ENCODE results near the gene MARCHF10. TPM values are rescaled to one million over a fixed set of nuclear protein-coding genes. Genes with fewer than 3 reads are reported as not detected.
A peak's percentile ranks its signal among the peaks of the same experiment; 100 is the strongest.

The MARCHF10 gene
- total RNA-seq, 1 experiment from 2014 or later = 0.03 TPM

DNA sequence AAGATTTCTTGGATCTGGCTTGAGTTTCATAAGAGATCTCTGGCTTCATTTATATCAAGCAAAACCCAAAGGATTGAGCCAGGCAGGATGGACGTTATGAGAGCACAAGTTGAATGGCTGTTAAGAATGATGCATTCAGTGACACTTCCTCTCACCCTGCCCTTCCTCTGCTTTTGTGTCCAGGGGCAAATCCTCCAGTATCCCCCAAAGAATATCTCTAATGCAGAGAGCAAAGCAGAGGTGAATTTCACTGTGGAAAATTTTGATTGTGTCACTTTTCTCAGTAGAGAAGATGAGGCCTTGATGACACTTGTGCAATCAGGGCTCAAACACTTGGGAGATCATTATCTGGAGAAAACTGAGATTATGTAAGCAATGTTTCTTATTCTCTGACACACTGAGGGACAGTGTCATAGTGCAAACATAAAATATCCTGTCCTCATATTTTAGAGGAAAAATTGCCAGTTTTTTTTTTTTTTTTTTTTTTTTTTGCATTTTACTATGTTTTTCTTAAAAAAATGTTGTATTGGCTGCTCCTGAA lies 25.3 kb downstream of the MARCHF10 start:
- no peak for DNase-seq
- H3K27me3 ChIP-seq (ENCODE audit: control insufficient read depth, insufficient read depth, low read length) = no peaks in the 10 kb centered on the region
- H3K36me3 ChIP-seq (replicated peaks; ENCODE audit: control insufficient read depth, insufficient read depth, low read length) = no peaks in the 10 kb centered on the region
- no peak overlapping the region for H3K4me3 ChIP-seq (ENCODE audit: insufficient read depth, low read depth, low read length)

DNA sequence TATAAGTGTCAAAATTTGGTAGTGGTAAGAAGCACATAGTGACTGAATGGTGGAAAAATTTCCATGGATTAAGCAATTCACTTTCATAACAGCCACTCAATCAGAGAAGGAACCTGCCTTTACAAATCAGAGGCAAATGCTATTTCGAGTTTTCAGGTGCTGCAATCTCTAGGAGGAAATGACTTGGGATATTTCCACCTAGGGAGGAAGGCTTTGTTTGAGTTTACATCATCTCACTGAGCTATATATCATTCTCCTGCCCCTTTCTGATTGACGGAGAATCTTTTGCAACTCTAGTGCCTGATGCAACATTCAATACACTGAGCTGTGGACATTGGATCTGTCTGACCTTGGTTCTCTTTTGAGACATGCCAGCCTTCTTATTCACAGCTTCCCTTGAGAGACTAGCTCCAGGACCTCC lies 26.3 kb downstream of the MARCHF10 start:
- Histone ChIP-seq H3K4me3 (ENCODE audit: insufficient read depth, low read depth, low read length) (no peak overlapping the region), H3K36me3 (replicated peaks; ENCODE audit: control insufficient read depth, insufficient read depth, low read length) (no peaks in the 10 kb centered on the region), H3K27me3 (ENCODE audit: control insufficient read depth, insufficient read depth, low read length) (no peaks in the 10 kb centered on the region)
- DNase-seq = no peak

DNA sequence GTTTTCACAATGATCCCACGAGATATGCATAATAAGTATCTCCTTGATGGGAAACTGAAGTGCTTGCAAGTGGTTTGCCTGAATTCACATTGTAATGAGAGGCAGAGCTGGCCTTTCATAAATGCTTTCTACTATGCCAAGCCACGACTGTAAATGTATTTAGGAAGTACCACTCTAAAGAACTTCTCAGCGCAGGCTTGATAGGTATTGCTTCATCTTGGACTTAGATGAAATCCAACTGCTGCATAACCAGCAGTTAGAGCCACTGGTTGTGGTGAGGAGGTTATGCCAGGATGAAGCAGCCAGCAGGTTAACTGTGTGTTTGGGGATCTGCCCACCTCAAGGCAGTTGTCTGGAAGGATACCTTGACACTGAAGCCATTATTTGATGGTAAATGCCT lies 26.8 kb downstream of the MARCHF10 start:
- Histone ChIP-seq H3K4me3 (ENCODE audit: insufficient read depth, low read depth, low read length) (no peak overlapping the region), H3K27me3 (ENCODE audit: control insufficient read depth, insufficient read depth, low read length) (no peaks in the 10 kb centered on the region), H3K36me3 (replicated peaks; ENCODE audit: control insufficient read depth, insufficient read depth, low read length) (no peaks in the 10 kb centered on the region)
- DNase-seq = no peak

- DNase-seq = no peak
- Histone ChIP-seq H3K27me3 (ENCODE audit: control insufficient read depth, insufficient read depth, low read length) (no peaks in the 10 kb centered on the region), H3K36me3 (replicated peaks; ENCODE audit: control insufficient read depth, insufficient read depth, low read length) (no peaks in the 10 kb centered on the region), H3K4me3 (ENCODE audit: insufficient read depth, low read depth, low read length) (no peak overlapping the region)
Measured at GRCh38 chr17:62780951-62781350, 27.2 kb downstream of the MARCHF10 start.

DNA sequence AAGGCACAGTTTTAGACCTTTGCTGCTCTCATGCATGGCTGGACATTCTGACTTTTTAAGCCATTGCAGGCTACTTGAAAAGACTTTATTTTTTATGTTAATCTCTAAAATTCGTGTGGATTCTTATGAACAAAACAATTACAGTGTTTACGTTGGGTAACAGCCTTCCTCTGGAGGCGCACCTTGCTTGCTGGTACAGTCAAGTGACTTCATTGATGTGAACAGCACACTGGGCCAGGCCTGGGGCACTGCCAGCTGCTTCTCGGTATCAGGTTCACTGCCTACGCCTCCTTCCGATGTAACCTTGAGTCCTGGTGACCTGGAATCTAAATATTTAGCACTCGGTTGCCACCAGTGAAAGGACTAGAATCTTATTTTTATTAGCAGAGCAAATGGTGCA lies 27.8 kb downstream of the MARCHF10 start:
- H3K36me3 ChIP-seq (replicated peaks; ENCODE audit: control insufficient read depth, insufficient read depth, low read length) = no peaks in the 10 kb centered on the region
- no peak overlapping the region for H3K4me3 ChIP-seq (ENCODE audit: insufficient read depth, low read depth, low read length)
- DNase-seq = no peak
- H3K27me3 ChIP-seq (ENCODE audit: control insufficient read depth, insufficient read depth, low read length) = no peaks in the 10 kb centered on the region

DNA sequence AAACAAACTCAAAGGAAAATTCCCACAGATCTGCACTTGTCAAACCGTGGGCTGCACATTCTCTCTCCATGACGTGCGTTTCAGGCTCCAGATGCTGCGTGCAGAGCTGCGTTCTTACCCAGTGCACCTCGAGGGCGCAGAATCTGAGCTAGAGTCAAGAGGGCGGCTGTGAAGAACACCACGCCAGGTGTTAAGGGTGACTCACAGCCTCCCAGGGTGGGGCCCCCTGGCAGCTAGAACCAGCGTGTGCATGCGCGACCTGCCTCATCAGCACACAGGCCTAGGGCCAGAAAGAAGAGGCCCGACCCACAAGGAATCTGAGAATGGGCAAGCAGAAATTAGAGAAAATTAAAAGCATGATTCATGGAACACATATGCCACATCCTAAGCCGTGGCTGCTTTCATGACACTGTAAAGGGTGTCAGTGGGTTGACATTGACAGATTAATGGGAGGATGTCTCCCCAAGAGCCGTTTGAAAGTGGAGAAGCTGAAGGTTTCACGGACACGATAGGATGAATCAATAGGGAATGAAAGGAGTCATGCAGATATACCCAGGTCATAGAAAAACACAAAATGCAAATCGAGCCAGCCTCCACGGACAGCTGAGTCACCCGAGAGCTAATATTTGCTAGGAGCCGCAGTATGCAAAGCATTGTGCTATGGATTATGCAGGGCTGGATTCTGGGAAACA lies 29.0 kb downstream of the MARCHF10 start:
- no peaks in the 10 kb centered on the region for H3K36me3 ChIP-seq (replicated peaks; ENCODE audit: control insufficient read depth, insufficient read depth, low read length)
- H3K27me3 ChIP-seq (ENCODE audit: control insufficient read depth, insufficient read depth, low read length) = no peaks in the 10 kb centered on the region
- no peak overlapping the region for H3K4me3 ChIP-seq (ENCODE audit: insufficient read depth, low read depth, low read length)
- DNase-seq = no peak

- H3K36me3 ChIP-seq (replicated peaks; ENCODE audit: control insufficient read depth, insufficient read depth, low read length) = no peaks in the 10 kb centered on the region
- no peaks in the 10 kb centered on the region for H3K27me3 ChIP-seq (ENCODE audit: control insufficient read depth, insufficient read depth, low read length)
- DNase-seq = no peak
- H3K4me3 ChIP-seq (ENCODE audit: insufficient read depth, low read depth, low read length) = no peak overlapping the region
Measured at GRCh38 chr17:62775876-62776275, 32.2 kb downstream of the MARCHF10 start.

- no peak for DNase-seq
- Histone ChIP-seq H3K4me3 (ENCODE audit: insufficient read depth, low read depth, low read length) (no peak overlapping the region), H3K36me3 (replicated peaks; ENCODE audit: control insufficient read depth, insufficient read depth, low read length) (no peaks in the 10 kb centered on the region), H3K27me3 (ENCODE audit: control insufficient read depth, insufficient read depth, low read length) (no peaks in the 10 kb centered on the region)
Measured at GRCh38 chr17:62774338-62774737, 33.8 kb downstream of the MARCHF10 start.

GRCh38 chr17:62767997-62768396 lies 40.1 kb downstream of the MARCHF10 start:
- Histone ChIP-seq H3K27me3 (ENCODE audit: control insufficient read depth, insufficient read depth, low read length) (no peaks in the 10 kb centered on the region), H3K4me3 (ENCODE audit: insufficient read depth, low read depth, low read length) (no peak overlapping the region), H3K36me3 (replicated peaks; ENCODE audit: control insufficient read depth, insufficient read depth, low read length) (no peaks in the 10 kb centered on the region)
- DNase-seq = no peak

DNA sequence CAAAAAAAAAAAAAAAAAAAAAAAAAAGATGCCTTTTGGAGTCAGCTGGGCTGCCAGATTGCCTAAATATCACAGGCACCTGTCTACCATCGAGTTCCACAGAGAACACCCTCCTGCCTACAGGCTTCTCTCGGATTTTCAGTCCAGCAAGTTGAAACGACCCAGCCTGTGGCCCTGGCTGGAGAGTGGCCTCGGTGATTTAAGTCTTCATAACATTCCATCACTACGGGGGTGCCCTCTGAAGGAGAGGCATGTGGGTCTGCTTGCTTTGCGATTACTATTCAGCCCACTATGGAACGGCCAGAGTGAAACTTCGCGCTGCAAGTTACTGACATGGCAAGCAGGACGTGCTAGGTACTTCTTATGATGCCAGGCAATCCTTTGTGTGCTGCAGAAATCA lies 42.8 kb downstream of the MARCHF10 start:
- peak; percentile 26 for DNase-seq

DNA sequence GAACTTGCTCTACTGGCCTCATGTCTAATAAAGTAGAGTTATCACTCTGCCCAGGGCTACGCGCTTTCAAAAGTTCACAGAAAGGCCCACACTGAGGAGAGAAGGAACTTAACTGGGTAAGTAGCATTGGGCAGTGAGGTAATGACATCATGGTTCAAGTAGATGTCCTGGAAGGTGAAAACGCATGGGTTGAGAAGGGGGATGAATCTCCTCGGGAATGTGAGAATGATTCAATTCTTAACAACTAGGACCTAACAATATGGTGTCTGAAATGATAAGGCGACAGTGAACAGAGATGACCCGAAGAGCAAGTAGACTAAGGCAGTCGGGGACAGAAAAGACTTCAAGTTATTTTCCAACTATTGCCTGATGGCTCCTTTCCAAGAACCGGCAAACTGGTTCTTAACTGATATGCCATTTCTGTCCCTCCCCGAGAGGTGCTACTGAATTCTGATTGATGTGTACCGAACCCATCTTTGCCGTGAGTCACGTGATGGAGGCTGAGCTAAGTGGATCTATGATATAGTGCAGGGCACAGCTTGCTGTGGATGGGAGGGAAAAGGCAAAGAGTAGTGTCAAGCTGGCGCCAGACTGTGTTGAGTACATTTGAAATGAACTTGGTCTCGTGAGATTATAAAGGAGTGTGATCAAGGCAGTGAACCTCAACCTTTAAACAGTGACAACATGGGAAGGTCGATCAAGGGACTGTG lies 44.1 kb downstream of the MARCHF10 start:
- Histone ChIP-seq H3K27me3 (ENCODE audit: control insufficient read depth, insufficient read depth, low read length) (no peaks in the 10 kb centered on the region; the same call in 1 of the 2 replicates), H3K36me3 (replicated peaks; ENCODE audit: control insufficient read depth, insufficient read depth, low read length) (no peaks in the 10 kb centered on the region), H3K4me3 (ENCODE audit: insufficient read depth, low read depth, low read length) (no peak overlapping the region)
- no peak for DNase-seq

More for the DNA sequence above, 42.8 kb downstream of the MARCHF10 start:
- Histone ChIP-seq H3K4me3 (ENCODE audit: insufficient read depth, low read depth, low read length) (no peak overlapping the region), H3K27me3 (ENCODE audit: control insufficient read depth, insufficient read depth, low read length) (no peaks in the 10 kb centered on the region), H3K36me3 (replicated peaks; ENCODE audit: control insufficient read depth, insufficient read depth, low read length) (no peaks in the 10 kb centered on the region)

GRCh38 chr17:62761884-62762283 lies 46.2 kb downstream of the MARCHF10 start:
- DNase-seq = peak; percentile 81
- no peak overlapping the region for H3K4me3 ChIP-seq (ENCODE audit: insufficient read depth, low read depth, low read length)
- no peaks in the 10 kb centered on the region for H3K36me3 ChIP-seq (replicated peaks; ENCODE audit: control insufficient read depth, insufficient read depth, low read length)
- no peaks in the 10 kb centered on the region; the same call in 1 of the 2 replicates for H3K27me3 ChIP-seq (ENCODE audit: control insufficient read depth, insufficient read depth, low read length)

DNA sequence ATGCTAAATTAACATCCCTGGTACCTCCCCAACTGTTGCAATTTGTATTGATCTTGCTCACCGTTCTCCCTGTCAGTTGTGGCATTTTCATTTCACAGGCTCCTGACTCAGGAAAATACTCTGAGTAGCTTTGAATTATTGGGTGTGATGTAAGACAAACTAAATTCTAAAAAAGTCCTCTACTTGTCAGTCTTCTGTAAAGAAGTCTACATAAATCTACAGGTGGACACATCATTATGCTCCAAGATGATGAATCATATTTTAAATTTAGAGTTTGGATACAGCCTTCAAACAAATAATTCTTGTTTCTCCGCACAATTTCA lies 47.2 kb downstream of the MARCHF10 start:
- no peak for DNase-seq
- no peaks in the 10 kb centered on the region for H3K36me3 ChIP-seq (replicated peaks; ENCODE audit: control insufficient read depth, insufficient read depth, low read length)
- no peak overlapping the region for H3K4me3 ChIP-seq (ENCODE audit: insufficient read depth, low read depth, low read length)
- H3K27me3 ChIP-seq (ENCODE audit: control insufficient read depth, insufficient read depth, low read length) = no peaks in the 10 kb centered on the region; the same call in 1 of the 2 replicates

DNA sequence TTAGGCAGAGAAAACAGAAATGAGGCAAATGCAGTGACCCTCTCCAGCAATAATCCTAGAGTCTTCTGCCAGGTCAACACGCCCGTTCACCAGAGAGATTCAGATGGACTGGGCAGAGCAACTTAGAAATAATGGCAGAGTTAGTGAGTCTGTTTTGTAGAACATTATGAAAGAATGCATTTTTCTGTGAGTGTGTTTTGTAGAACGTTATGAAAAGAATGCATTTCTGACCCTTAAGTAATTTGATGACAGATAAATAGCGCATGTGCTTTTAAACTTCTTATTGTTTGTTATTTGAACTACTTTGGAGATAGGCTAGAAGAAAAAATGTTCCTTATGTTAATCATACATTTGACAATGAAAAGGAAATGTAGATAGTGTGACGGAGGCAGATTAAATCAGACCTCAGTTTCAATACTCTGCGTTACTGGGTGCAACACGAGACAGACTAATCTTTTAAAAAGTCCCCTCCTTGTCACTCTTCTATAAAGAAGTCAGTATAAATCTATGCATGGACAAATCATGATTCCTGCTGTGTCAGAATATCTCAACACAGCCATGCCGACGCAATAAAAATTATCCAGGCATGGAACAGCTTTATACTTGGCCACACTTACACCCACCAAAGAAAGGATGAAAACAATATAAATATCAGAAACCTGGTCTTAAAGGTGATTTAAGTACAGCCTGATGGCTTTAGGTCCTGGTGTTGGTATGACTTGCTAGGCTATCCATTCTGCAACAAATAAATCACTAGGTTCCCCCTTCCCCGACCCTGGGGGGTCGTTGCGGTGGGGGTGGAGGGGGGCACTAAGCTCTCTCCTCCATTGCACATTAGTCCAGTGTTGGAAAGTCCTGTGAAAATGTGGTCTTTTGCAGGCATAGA lies 47.8 kb downstream of the MARCHF10 start:
- Histone ChIP-seq H3K4me3 (ENCODE audit: insufficient read depth, low read depth, low read length) (no peak overlapping the region), H3K27me3 (ENCODE audit: control insufficient read depth, insufficient read depth, low read length) (no peaks in the 10 kb centered on the region; the same call in 1 of the 2 replicates), H3K36me3 (replicated peaks; ENCODE audit: control insufficient read depth, insufficient read depth, low read length) (no peaks in the 10 kb centered on the region)
- no peak for DNase-seq

Measured in H7 (cell line).